ENCODE data around the gene EP400.

Gene EP400

DNA sequence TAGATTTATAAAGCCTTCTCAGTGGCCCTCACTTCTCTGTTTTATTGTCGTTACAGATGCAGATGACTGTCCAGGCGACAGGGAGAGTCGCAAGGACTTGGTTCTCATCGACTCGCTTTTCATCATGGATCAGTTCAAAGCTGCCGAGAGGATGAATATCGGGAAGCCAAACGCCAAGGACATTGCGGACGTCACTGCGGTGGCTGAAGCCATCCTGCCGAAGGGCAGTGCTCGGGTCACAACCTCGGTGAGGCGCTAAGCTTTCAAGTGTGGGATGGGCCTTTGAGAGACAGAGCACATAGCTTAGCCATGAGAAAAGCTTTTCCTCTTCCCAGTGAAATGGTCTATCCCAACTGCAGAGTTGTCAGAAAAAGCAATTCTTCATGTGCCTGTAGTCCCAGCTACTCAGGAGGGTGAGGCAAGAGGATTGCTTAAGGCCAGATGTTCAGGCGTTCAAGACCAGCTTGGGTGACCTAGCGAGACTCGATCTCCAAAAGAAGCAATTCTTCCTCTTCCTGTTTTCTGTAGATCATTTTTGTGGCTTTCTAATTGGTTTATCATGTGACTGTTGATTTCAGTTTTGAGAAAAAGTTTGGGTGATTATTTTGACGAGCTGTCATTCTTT is 56.4 kb downstream of the EP400 start:
- no peaks in the 10 kb centered on the region for H3K27me3 ChIP-seq (ENCODE audit: insufficient read depth, low read depth, severe bottlenecking)
- DNase-seq = no peak
- H3K4me3 ChIP-seq (ENCODE audit: low read depth, low read length) = no peak overlapping the region
- no peaks in the 10 kb centered on the region for H3K9me3 ChIP-seq (ENCODE audit: severe bottlenecking)
- H3K27ac ChIP-seq = no peak overlapping the region
- peaks cover 38% of the 10 kb centered on the region for H3K36me3 ChIP-seq
- TF ChIP-seq CTCF (IDR thresholded peaks at IDR 0.05; ENCODE audit: low read depth, low read length) = no peak

DNA sequence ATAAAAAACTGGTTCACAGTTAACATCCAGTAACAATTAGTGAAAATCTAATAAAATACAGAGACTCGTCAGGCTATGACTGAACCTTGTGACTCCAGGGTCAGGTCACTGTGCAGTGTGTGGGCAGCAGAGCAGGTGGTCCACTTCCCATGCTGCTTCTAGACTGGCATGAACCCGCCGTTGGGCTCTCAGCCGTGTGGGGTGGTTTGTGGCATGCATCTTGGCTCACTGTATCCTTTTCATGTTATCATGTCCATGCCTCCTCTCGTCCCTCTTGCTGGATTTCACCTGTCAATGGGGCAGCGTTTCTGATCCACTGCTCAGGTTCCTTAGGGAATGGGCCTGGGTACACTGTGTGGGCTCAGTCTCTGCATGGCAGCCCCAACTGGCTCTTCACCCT is 57.3 kb downstream of the EP400 start:
- H3K27me3 ChIP-seq (ENCODE audit: insufficient read depth, low read depth, severe bottlenecking) = no peaks in the 10 kb centered on the region
- H3K4me3 ChIP-seq (ENCODE audit: low read depth, low read length) = no peak overlapping the region
- H3K36me3 ChIP-seq = peaks cover 46% of the 10 kb centered on the region
- no peak overlapping the region for H3K27ac ChIP-seq
- TF ChIP-seq CTCF (IDR thresholded peaks at IDR 0.05; ENCODE audit: low read depth, low read length) = no peak
- H3K9me3 ChIP-seq (ENCODE audit: severe bottlenecking) = no peaks in the 10 kb centered on the region
- DNase-seq = no peak

DNA sequence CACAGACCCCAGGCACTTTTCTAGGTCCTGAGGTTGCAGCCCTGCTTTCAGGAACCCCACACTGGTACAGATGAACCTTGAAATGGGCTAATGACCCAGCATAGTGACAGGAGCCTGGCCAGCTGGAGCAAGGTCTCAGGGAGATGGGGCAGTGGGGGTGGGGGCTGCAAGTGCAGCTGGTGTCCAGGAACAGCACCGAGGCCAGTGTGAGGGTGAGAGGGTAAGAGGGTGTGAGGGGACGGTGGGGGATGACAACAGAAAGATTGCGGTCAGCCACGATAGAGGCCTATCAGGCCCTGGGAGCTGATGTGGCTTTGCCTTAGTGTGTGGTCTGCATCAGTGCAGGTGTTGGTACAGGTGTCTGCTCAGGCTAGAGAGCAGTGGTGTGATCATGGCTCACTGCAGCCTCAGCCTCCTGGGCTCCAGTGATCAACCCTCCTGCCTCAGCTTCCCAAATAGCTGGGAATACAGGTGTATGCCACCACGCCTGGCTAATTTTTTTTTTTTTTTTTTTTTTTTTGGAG is 59.7 kb downstream of the EP400 start:
- H3K27me3 ChIP-seq (ENCODE audit: insufficient read depth, low read depth, severe bottlenecking) = no peaks in the 10 kb centered on the region
- TF ChIP-seq CTCF (IDR thresholded peaks at IDR 0.05; ENCODE audit: low read depth, low read length) = no peak
- H3K4me3 ChIP-seq (ENCODE audit: low read depth, low read length) = no peak overlapping the region
- no peak for DNase-seq
- no peak overlapping the region for H3K27ac ChIP-seq
- no peaks in the 10 kb centered on the region for H3K9me3 ChIP-seq (ENCODE audit: severe bottlenecking)
- peaks cover 65% of the 10 kb centered on the region for H3K36me3 ChIP-seq

- H3K36me3 ChIP-seq = peaks cover 75% of the 10 kb centered on the region
- no peak for TF ChIP-seq CTCF (IDR thresholded peaks at IDR 0.05; ENCODE audit: low read depth, low read length)
- no peaks in the 10 kb centered on the region for H3K27me3 ChIP-seq (ENCODE audit: insufficient read depth, low read depth, severe bottlenecking)
These were observed 63.3 kb downstream of the EP400 start for GRCh38 chr12:132012919-132013568.

DNA sequence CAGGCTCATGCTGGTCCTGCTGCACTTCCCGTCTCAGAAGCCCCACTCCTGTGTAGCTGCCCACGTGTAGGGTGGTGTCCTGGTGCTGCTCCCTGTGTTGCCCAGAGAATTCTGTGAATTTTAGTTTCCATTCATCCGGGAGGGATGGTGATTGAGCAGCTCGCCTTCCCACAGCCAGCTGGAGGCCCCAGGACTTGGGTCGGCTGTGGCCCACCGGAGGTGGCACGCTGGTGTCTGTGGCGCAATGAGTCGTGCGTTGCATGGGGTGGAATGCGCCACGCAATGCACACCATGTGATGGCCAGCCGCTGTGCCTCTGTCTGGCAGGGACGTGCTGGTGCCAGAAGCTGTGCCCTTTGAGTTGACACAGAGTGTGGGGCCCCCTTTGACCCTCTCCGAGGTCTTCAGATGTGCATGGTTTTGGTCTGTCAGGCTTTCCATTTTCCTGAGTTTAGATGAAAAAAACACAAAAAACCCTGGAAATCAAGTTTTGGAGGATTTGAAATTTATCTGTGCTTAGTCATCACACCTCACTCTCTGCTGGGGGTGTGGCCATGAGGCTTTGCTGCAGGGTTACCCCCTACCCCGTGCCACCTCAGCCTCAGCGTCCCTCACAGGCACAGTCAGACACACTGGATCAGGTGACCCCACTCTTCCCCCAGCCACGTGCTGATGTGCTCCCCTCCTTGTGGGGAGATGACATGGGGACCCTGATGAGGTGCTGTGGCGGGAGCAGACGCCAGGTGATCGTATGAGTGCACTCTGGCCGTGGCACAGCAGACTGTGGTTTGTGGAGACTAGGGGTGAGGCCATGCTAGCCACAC is 64.6 kb downstream of the EP400 start:
- Histone ChIP-seq H3K27me3 (ENCODE audit: insufficient read depth, low read depth, severe bottlenecking) (no peaks in the 10 kb centered on the region), H3K27ac (no peak overlapping the region), H3K4me3 (ENCODE audit: low read depth, low read length) (no peak overlapping the region), H3K36me3 (peaks cover 82% of the 10 kb centered on the region), H3K9me3 (ENCODE audit: severe bottlenecking) (no peaks in the 10 kb centered on the region)
- no peak for DNase-seq
- no peak for TF ChIP-seq CTCF (IDR thresholded peaks at IDR 0.05; ENCODE audit: low read depth, low read length)

More at GRCh38 chr12:132012919-132013568, 63.3 kb downstream of the EP400 start:
- no peak for DNase-seq
- no peak overlapping the region for H3K27ac ChIP-seq
- no peaks in the 10 kb centered on the region for H3K9me3 ChIP-seq (ENCODE audit: severe bottlenecking)
- no peak overlapping the region for H3K4me3 ChIP-seq (ENCODE audit: low read depth, low read length)
